GM18499 (cell line): Measurements from ENCODE around the gene HIF1A.

Experiments used
- ATAC-seq: cut with Tn5 transposase; IDR thresholded peaks from one replicate; pipeline ENCODE4 v1.9.1; 2021; ENCODE audit warnings: moderate number of reproducible peaks; ENCODE audit not compliant: insufficient read depth, unreplicated experiment

The HIF1A gene

DNA sequence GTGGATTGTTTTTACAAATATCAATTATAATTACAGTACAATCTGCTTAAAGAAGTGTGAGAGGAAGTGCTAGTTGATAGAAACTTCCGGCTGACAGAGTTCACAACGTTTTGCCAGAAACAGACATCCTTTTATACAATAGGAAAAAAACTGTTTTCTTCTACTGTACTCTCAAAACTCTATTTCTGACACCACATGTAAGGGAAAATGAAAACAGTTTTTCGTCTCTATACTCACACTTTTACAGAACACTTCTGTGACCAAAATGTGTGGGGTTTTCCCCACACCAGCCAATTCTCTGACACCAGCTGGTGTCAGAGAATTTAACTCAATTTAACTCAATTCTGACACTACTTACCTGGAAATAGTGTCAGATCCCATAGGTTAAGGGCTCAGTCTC, 24.2 kb upstream of the HIF1A start:
- peak; percentile 45 for ATAC-seq

GRCh38 chr14:61672796-61673195, 22.5 kb upstream of the HIF1A start:
- no peak for ATAC-seq

DNA sequence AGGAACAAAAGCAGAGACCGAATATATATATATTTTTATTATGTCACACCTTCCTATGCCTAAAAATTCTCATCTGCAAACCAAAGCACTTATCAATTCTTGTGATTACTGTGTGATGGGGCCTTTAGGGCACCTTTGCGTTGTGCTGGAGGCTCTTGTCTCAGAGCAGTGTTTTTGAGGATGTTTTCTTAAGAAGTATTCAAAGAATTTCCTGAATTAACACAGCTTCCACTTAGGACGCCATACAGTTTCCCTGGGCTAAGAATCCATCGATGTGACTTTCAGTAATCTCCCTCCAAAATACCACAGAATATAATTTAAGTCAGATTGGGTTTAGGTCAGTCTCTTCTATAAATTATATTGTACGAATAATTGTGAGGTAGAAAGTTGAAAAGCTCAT, 22.0 kb upstream of the HIF1A start:
- no peak for ATAC-seq

GRCh38 chr14:61675291-61675690, 20.0 kb upstream of the HIF1A start:
- no peak for ATAC-seq

- ATAC-seq, result no peak
Measured at GRCh38 chr14:61677479-61677878, 17.8 kb upstream of the HIF1A start.

- ATAC-seq, result no peak
Measured at GRCh38 chr14:61678975-61679374, 16.3 kb upstream of the HIF1A start.

- ATAC-seq, result no peak
Measured at GRCh38 chr14:61681413-61681812, 13.9 kb upstream of the HIF1A start.

- no peak for ATAC-seq
Measured at GRCh38 chr14:61683108-61683507, 12.2 kb upstream of the HIF1A start.

DNA sequence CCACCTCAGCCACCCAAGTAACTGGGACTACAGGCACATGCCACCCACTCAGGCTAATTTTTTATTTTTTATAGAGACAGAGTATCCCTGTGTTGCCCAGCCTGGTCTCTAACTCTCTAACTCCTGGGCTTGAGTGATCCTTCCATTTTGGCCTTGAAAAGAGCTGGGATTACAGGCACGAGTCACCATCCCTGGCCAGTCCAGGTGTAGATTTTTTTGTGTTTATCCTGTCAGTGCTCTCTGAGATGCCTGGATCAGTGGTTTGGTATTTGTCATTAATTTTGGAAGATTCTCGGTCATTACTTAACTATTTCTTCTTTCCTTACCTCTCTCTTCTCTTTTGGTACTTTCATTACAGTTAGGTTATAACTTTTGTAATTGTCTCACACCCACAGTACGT, 5.3 kb upstream of the HIF1A start:
- ATAC-seq, result no peak

GRCh38 chr14:61690982-61691381, 4.3 kb upstream of the HIF1A start:
- no peak for ATAC-seq

- no peak for ATAC-seq
Measured at GRCh38 chr14:61691495-61691894, 3.8 kb upstream of the HIF1A start.

GRCh38 chr14:61694039-61694438, 1.3 kb upstream of the HIF1A start:
- no peak for ATAC-seq

DNA sequence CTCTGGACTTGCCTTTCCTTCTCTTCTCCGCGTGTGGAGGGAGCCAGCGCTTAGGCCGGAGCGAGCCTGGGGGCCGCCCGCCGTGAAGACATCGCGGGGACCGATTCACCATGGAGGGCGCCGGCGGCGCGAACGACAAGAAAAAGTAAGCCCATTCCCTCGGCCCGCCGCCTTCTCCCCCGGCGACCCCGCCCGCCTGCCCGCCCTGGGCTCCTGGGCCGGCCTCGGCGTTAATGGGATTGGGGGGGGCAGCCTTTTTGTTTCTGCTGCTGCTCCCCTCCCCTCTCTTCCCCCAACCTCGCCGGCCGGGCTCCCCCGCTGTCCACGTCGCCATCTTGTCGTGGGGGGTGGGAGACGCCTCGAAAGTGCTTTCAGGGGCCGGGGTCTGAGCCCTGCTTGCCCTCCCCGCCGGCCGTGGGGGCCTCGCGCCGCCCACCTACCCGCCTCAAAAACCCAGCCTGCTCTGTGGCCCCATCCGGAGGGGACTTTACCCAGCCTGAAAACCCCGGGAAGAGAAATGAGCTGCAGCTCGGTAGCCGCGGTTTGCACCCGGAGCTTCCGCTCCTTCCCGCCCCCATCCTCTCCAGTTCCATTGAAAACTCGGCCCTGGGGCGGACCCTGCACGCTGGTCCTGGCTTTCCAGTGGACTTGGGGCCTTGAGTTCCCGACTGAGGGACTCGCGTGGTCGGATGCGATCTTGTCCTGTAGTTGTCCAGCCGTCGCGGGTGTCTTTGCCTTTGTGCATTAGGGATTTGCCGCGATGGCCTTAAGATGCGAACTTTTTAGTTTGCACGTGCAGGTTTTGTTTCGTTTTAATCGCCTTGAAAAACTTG, 598 bp downstream of the HIF1A start:
- ATAC-seq, result no peak

- ATAC-seq, result no peak
Measured at GRCh38 chr14:61696753-61697318, 1.5 kb downstream of the HIF1A start.

DNA sequence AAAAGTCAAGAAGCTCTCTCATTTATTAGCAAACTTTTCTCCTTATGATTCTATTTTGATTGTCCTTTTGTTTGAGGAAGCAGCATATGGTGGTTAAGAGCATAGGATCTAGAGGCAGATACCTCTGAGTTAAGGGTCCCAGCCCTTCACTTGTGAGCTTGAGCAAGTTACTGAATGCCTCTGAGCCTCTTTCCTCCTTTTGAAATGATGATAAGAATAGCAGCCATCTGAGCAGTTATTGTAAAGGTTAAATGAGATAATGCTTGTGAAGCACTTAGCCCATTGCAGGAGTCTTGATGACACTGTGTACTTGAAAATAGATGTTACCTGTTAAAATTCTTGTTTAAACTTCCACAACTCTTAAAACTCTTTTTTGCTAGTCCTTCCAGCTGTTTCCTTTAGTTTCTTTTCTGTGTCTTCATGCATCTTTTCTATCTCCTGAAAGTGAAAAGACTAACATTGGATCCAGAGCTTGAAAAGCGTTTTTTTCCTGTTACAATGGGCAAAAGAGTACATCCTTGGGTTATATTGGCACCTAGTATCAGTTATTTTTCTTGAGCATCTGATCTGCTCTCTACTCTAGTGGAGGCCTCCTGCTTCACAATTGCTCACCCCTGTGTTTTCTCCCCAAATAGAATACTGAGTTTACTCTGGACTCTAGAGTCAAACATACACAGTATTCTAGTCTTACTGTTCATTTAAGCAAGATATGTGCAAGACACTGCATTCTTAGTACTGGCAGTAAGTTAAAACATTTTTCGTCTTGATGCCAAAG, 3.1 kb downstream of the HIF1A start:
- no peak for ATAC-seq

DNA sequence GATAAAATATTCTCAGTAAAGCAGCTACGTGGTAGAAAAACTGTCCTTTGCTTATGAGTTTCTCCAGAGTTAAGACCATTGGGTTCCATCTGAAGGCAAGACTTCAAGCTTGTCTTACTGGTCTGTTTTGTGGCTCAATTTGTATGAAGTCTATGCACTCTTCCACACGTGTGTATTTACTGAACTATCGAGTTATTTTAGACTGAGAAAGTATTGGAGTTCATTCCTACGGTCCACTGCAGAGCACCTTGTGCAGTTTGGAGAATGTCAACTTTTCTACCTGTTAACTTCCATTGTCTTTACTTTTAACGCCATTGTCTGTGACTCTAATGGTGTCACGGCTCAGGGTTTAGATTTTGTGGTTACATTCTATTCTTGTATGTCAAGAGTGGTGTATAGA, 3.7 kb downstream of the HIF1A start:
- no peak for ATAC-seq

DNA sequence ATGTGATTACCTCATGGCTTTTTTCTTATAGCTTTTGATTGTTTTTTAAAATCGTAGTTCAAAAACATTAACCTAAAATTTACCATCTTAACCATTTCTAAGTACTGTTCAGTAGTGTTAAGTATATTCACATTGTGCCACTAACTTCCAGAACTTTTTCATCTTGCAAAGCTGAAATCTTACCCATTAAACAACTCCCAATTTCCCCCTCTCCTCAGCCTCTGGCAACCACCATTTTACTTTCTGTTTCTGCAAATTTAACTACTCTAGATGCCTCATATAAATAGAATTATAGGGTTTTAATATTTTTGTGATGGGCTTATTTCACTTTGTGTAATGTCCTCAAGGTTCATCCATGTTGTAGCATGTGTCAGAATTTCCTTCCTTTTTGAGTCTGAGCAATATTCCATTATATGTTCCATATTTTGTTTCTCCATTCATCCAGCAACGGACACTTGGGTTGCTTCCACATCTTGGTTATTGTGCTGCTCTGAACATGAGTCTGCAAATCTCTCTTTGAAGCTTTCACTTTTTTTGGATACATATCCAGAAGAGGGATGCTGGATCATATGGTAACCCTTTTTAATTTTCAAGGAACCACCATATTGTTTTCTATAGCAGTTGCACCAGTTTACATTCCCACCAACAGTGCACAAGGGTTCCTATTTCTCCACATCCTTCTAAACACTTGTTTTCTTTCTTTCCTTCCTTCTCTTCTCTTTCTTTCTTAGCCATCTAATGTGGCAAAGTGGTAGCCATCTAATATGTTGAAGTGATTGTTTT, 5.0 kb downstream of the HIF1A start:
- ATAC-seq, result no peak

DNA sequence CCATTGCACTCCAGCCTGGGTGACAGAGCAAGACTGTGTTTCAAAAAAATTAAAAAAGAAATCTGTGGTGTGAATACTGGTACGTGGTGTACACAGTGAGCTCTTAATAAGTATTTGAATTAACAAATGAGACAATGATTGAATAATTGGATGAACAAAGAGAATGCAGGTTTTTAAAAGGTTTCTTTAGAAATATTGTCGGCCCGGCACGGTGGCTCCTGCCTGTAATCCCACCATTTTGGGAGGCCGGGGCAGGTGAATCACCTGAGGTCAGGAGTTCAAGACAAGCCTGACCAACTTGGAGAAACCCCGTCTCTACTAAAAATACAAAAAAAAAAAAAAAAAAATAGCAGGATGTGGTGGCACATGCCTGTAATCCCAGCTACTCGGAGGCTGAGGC, 6.6 kb downstream of the HIF1A start:
- ATAC-seq, result no peak

- no peak for ATAC-seq
Measured at GRCh38 chr14:61703342-61704129, 8.2 kb downstream of the HIF1A start.

DNA sequence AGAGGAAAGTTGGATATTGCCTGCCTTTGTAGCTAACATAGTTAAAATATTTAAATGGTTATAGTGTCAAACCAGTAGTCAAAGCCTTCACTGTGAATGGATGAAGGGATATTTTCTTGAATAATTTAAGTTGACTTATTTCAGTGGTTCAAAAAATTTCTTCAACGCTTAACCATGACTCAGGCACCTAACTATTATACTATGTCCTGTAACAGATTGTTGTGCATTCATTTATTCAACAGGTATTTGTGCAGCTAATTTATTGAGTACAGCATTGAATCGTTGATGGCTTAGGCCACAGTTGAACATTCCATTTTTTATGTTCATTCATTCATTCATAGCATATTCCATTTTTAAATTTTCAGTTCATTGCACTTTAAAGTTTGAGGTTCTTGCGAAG, 9.2 kb downstream of the HIF1A start:
- ATAC-seq, result no peak
